HepG2 (cell line): Measurements from ENCODE around the gene MPST. TPM values are rescaled to one million over a fixed set of nuclear protein-coding genes. Genes with fewer than 3 reads are reported as not detected.

Experiments used
- ATF6 ChIP-seq: sonication (generic); formaldehyde crosslinking; conservative IDR thresholded peaks from 2 replicates; pipeline ENCODE4 v1.4.0; 2020; ENCODE audit warnings: missing genetic modification reagents
- ATF7-NPFF ChIP-seq: sonication (generic); formaldehyde crosslinking; IDR thresholded peaks from 2 replicates; pipeline ENCODE4 v1.8.1; 2023; ENCODE audit warnings: mild to moderate bottlenecking, low read depth, missing genetic modification reagents, moderate library complexity
- ATM ChIP-seq: fragments of 450-650 bp; IDR thresholded peaks from 2 replicates; pipeline ENCODE4 v1.7.1; 2017; ENCODE audit warnings: mild to moderate bottlenecking, borderline replicate concordance
- BATF2 ChIP-seq: sonication (generic); formaldehyde crosslinking; IDR thresholded peaks from 2 replicates; pipeline ENCODE4 v1.8.0; 2022; ENCODE audit warnings: mild to moderate bottlenecking, missing genetic modification reagents, moderate library complexity
- CREM ChIP-seq, 2 experiments: sonication (generic) in 1 of 2; formaldehyde crosslinking in 1 of 2; IDR thresholded peaks; 2 replicates each; pipeline versions ENCODE4 v1.4.0 to v1.6.1; 2016 to 2020; ENCODE audit warnings: antibody characterized with exemption in 1 of 2, mild to moderate bottlenecking in 1 of 2, missing genetic modification reagents in 1 of 2
- FOSL2 ChIP-seq: sonication (generic); formaldehyde crosslinking; IDR thresholded peaks from 2 replicates; pipeline ENCODE4 v1.4.0; 2020; ENCODE audit warnings: missing genetic modification reagents
- HNF4A ChIP-seq: sonication (generic); formaldehyde crosslinking; IDR thresholded peaks from 2 replicates; pipeline ENCODE4 v1.4.0; 2020; ENCODE audit warnings: missing genetic modification reagents
- NR0B2 ChIP-seq: sonication (generic); formaldehyde crosslinking; IDR thresholded peaks from 2 replicates; pipeline ENCODE4 v1.4.0; 2020; ENCODE audit warnings: mild to moderate bottlenecking, missing genetic modification reagents
- PCBP1 ChIP-seq: fragments of 200-400 bp; formaldehyde crosslinking; IDR thresholded peaks from 2 replicates; pipeline ENCODE4 v1.6.1; 2017; ENCODE audit warnings: mild to moderate bottlenecking, low read depth, low read length, borderline replicate concordance
- PLRG1 ChIP-seq: fragments of 450-650 bp; conservative IDR thresholded peaks from 2 replicates; pipeline ENCODE4 v1.6.1; 2016
- SP2 ChIP-seq: sonication (generic); formaldehyde crosslinking; IDR thresholded peaks from 2 replicates; pipeline ENCODE4 v1.5.1; 2020; ENCODE audit warnings: mild to moderate bottlenecking, missing genetic modification reagents
- TERF1 ChIP-seq: sonication (generic); formaldehyde crosslinking; IDR thresholded peaks from 2 replicates; pipeline ENCODE4 v1.8.0; 2022; ENCODE audit warnings: mild to moderate bottlenecking, missing genetic modification reagents, moderate library complexity
- ZBTB3 ChIP-seq: sonication (generic); formaldehyde crosslinking; IDR thresholded peaks from 2 replicates; pipeline ENCODE4 v1.4.0; 2020; ENCODE audit warnings: low read depth, mild to moderate bottlenecking, moderate library complexity, missing genetic modification reagents, borderline replicate concordance
- ZNF230 ChIP-seq: sonication (generic); formaldehyde crosslinking; IDR thresholded peaks from 2 replicates; pipeline ENCODE4 v1.4.0; 2020; ENCODE audit warnings: mild to moderate bottlenecking, missing genetic modification reagents
- ZNF382 ChIP-seq: sonication (generic); formaldehyde crosslinking; IDR thresholded peaks from 2 replicates; pipeline ENCODE4 v1.5.0; 2020; ENCODE audit warnings: missing genetic modification reagents, mild to moderate bottlenecking, borderline replicate concordance
- ZNF879 ChIP-seq: sonication (generic); formaldehyde crosslinking; IDR thresholded peaks from 2 replicates; pipeline ENCODE4 v1.8.1; 2023; ENCODE audit warnings: missing genetic modification reagents
- polyA plus RNA-seq, 8 experiments: library from polyadenylated mRNA; depleted of rRNA in 3 of 8; stranded (reverse) in 7 of 8; unstranded in 1 of 8; fragments of >200 nt; fragmentation: Illumina TruSeq in 4 of 8; extraction: Trizol in 4 of 8; gene quantifications; 2 replicates each; pipeline versions ENCODE4 v1.2.1 to v1.2.3, GENCODE V29; 2011 to 2016; ENCODE audit warnings: low read depth in 4 of 8, missing spikeins in 1 of 8, mixed read lengths in 1 of 8; ENCODE audit not compliant: insufficient read depth in 1 of 8
- total RNA-seq, 5 experiments: library from RNA; depleted of rRNA; stranded (reverse); fragments of >200 nt; fragmentation: Illumina TruSeq; extraction: Trizol; gene quantifications; 2 replicates each; pipeline ENCODE4 v1.2.3, GENCODE V29; 2016; ENCODE audit warnings: low read depth in 1 of 5
- TF ChIP-seq, protein P1 (sequence below): sonication (generic); formaldehyde crosslinking; IDR thresholded peaks from 2 replicates; pipeline ENCODE4 v1.4.0; 2020; ENCODE audit warnings: missing genetic modification reagents, borderline replicate concordance
- TF ChIP-seq, protein P2 (sequence below), 2 experiments: IDR thresholded peaks; 2 replicates each; pipeline ENCODE4 v1.6.1; 2011 to 2012; ENCODE audit warnings: low read length in 2 of 2, borderline replicate concordance in 1 of 2, low read depth in 1 of 2, mild to moderate bottlenecking in 1 of 2, moderate library complexity in 1 of 2

Gene MPST
- total and polyA plus RNA-seq, 2 of the 13 experiments (the other 11 are each of a cell fraction or from before 2014, with no cell fraction given) = 133 to 141 TPM

GRCh38 chr22:37032535-37033460 lies 13.3 kb downstream of the MPST start (continued):
- TF ChIP-seq, protein P1, sequence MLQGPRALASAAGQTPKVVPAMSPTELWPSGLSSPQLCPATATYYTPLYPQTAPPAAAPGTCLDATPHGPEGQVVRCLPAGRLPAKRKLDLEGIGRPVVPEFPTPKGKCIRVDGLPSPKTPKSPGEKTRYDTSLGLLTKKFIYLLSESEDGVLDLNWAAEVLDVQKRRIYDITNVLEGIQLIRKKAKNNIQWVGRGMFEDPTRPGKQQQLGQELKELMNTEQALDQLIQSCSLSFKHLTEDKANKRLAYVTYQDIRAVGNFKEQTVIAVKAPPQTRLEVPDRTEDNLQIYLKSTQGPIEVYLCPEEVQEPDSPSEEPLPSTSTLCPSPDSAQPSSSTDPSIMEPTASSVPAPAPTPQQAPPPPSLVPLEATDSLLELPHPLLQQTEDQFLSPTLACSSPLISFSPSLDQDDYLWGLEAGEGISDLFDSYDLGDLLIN (CRISPR knock-in tag) = no peak
- TF ChIP-seq ZBTB3 (CRISPR knock-in tag) (peak; percentile 38; the same call in 1 of the 2 replicates), ATF6 (CRISPR knock-in tag) (no peak), PCBP1 (no peak), HNF4A (CRISPR knock-in tag) (peak; percentile 92), TERF1 (CRISPR knock-in tag) (no peak), ATF7-NPFF (CRISPR knock-in tag) (0 out of 2 replicates have a peak, but pooled peaks have one; percentile 14), FOSL2 (CRISPR knock-in tag) (peak; percentile 86), ATM (no peak), BATF2 (peak; percentile 76; the same call in 1 of the 2 replicates), ZNF879 (CRISPR knock-in tag) (no peak), PLRG1 (no peak), ZNF230 (CRISPR knock-in tag) (no peak), SP2 (no peak), CREM (IDR thresholded peaks at IDR 0.05) (peak; percentile 92), CREM (CRISPR knock-in tag; IDR thresholded peaks at IDR 0.05) (no peak), NR0B2 (CRISPR knock-in tag) (no peak; the same call in 1 of the 2 replicates), ZNF382 (CRISPR knock-in tag) (no peak)
- TF ChIP-seq, protein P2, sequence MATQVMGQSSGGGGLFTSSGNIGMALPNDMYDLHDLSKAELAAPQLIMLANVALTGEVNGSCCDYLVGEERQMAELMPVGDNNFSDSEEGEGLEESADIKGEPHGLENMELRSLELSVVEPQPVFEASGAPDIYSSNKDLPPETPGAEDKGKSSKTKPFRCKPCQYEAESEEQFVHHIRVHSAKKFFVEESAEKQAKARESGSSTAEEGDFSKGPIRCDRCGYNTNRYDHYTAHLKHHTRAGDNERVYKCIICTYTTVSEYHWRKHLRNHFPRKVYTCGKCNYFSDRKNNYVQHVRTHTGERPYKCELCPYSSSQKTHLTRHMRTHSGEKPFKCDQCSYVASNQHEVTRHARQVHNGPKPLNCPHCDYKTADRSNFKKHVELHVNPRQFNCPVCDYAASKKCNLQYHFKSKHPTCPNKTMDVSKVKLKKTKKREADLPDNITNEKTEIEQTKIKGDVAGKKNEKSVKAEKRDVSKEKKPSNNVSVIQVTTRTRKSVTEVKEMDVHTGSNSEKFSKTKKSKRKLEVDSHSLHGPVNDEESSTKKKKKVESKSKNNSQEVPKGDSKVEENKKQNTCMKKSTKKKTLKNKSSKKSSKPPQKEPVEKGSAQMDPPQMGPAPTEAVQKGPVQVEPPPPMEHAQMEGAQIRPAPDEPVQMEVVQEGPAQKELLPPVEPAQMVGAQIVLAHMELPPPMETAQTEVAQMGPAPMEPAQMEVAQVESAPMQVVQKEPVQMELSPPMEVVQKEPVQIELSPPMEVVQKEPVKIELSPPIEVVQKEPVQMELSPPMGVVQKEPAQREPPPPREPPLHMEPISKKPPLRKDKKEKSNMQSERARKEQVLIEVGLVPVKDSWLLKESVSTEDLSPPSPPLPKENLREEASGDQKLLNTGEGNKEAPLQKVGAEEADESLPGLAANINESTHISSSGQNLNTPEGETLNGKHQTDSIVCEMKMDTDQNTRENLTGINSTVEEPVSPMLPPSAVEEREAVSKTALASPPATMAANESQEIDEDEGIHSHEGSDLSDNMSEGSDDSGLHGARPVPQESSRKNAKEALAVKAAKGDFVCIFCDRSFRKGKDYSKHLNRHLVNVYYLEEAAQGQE (IDR thresholded peaks at IDR 0.05; ENCODE audit: borderline replicate concordance in 1 of 2, low read depth in 1 of 2, low read length in 2 of 2) = peak in 1 of 2 experiments; percentile 82; a peak in 3 of 4 replicates
